HepG2 (cell line): ENCODE measurements around the gene RINL. TPM values are rescaled to one million over a fixed set of nuclear protein-coding genes. Genes with fewer than 3 reads are reported as not detected.

ENCODE experiments used
- ARNT ChIP-seq: fragments of 450-650 bp; IDR thresholded peaks from 2 replicates; pipeline ENCODE4 v1.6.1; 2017
- ATF3 ChIP-seq: sonication (generic); formaldehyde crosslinking; IDR thresholded peaks from 2 replicates; pipeline ENCODE4 v1.4.0; 2020; ENCODE audit warnings: missing genetic modification reagents
- BCL6 ChIP-seq: IDR thresholded peaks from 2 replicates; pipeline ENCODE4 v1.6.1; 2016; ENCODE audit warnings: missing genetic modification reagents, missing compliant biosample characterization
- EHMT2 ChIP-seq: fragments of 200-600 bp; sonication (generic); IDR thresholded peaks from 2 replicates; pipeline ENCODE4 v1.7.0; 2017; ENCODE audit warnings: antibody characterized with exemption, low read depth, low read length, borderline replicate concordance
- FOXK1 ChIP-seq: sonication (generic); formaldehyde crosslinking; IDR thresholded peaks from 2 replicates; pipeline ENCODE4 v1.4.0; 2020; ENCODE audit warnings: low read depth, missing genetic modification reagents, borderline replicate concordance
- FOXK2 ChIP-seq: fragments of 450-650 bp; IDR thresholded peaks from 2 replicates; pipeline ENCODE4 v1.6.1; 2016
- GATAD2A ChIP-seq: IDR thresholded peaks from 2 replicates; pipeline ENCODE4 v1.6.1; 2016
- HOXA5 ChIP-seq: sonication (generic); formaldehyde crosslinking; IDR thresholded peaks from 2 replicates; pipeline ENCODE4 v1.4.0; 2020; ENCODE audit warnings: missing genetic modification reagents
- IRF1 ChIP-seq: sonication (generic); formaldehyde crosslinking; IDR thresholded peaks from 2 replicates; pipeline ENCODE4 v1.4.0; 2020; ENCODE audit warnings: low read depth, mild to moderate bottlenecking, missing genetic modification reagents
- KDM1A ChIP-seq: IDR thresholded peaks from 2 replicates; pipeline ENCODE4 v1.6.1; 2016; ENCODE audit warnings: missing compliant biosample characterization
- MAFG ChIP-seq: sonication (generic); formaldehyde crosslinking; IDR thresholded peaks from 2 replicates; pipeline ENCODE4 v1.5.1; 2020; ENCODE audit warnings: mild to moderate bottlenecking, missing genetic modification reagents
- MEIS2 ChIP-seq: sonication (generic); formaldehyde crosslinking; IDR thresholded peaks from 2 replicates; pipeline ENCODE4 v1.9.0; 2021; ENCODE audit warnings: mild to moderate bottlenecking, missing genetic modification reagents
- PITX1 ChIP-seq: sonication (generic); formaldehyde crosslinking; IDR thresholded peaks from 2 replicates; pipeline ENCODE4 v1.5.1; 2020; ENCODE audit warnings: mild to moderate bottlenecking, missing genetic modification reagents
- RBM39 ChIP-seq: fragments of 200-400 bp; formaldehyde crosslinking; IDR thresholded peaks from one replicate; pipeline ENCODE4 v1.6.1; 2018; ENCODE audit warnings: antibody characterized with exemption, mild to moderate bottlenecking, low read depth, low read length; ENCODE audit not compliant: poor library complexity, severe bottlenecking
- SP2 ChIP-seq: sonication (generic); formaldehyde crosslinking; IDR thresholded peaks from 2 replicates; pipeline ENCODE4 v1.5.1; 2020; ENCODE audit warnings: mild to moderate bottlenecking, missing genetic modification reagents
- STAG1 ChIP-seq: sonication (generic); formaldehyde crosslinking; IDR thresholded peaks from 2 replicates; pipeline ENCODE4 v1.4.0; 2020; ENCODE audit warnings: missing genetic modification reagents
- TAF15 ChIP-seq: fragments of 200-400 bp; formaldehyde crosslinking; IDR thresholded peaks from one replicate; pipeline ENCODE4 v1.6.1; 2018; ENCODE audit warnings: mild to moderate bottlenecking, low read depth, low read length; ENCODE audit not compliant: poor library complexity, severe bottlenecking
- ZBTB49 ChIP-seq: sonication (generic); formaldehyde crosslinking; IDR thresholded peaks from 2 replicates; pipeline ENCODE4 v1.4.0; 2020; ENCODE audit warnings: missing genetic modification reagents, borderline replicate concordance
- ZNF253 ChIP-seq: sonication (generic); formaldehyde crosslinking; IDR thresholded peaks from 2 replicates; pipeline ENCODE4 v1.8.0; 2022; ENCODE audit warnings: mild to moderate bottlenecking, missing genetic modification reagents, borderline replicate concordance
- ZNF496 ChIP-seq: sonication (generic); formaldehyde crosslinking; IDR thresholded peaks from 2 replicates; pipeline ENCODE4 v1.8.1; 2023; ENCODE audit warnings: mild to moderate bottlenecking, moderate library complexity, missing genetic modification reagents; ENCODE audit not compliant: insufficient replicate concordance
- ZNF652 ChIP-seq: IDR thresholded peaks from 2 replicates; pipeline ENCODE4 v1.6.1; 2016; ENCODE audit warnings: low read depth, borderline replicate concordance
- ZNF724P ChIP-seq: sonication (generic); formaldehyde crosslinking; IDR thresholded peaks from 2 replicates; pipeline ENCODE4 v1.8.0; 2022; ENCODE audit warnings: missing genetic modification reagents, borderline replicate concordance
- ZNF761 ChIP-seq: sonication (generic); formaldehyde crosslinking; conservative IDR thresholded peaks from 2 replicates; pipeline ENCODE4 v1.4.0; 2020; ENCODE audit warnings: mild to moderate bottlenecking, missing genetic modification reagents
- ZNF781 ChIP-seq: sonication (generic); formaldehyde crosslinking; IDR thresholded peaks from 2 replicates; pipeline ENCODE4 v1.5.1; 2020; ENCODE audit warnings: borderline replicate concordance, mild to moderate bottlenecking, missing genetic modification reagents; ENCODE audit errors: not compliant biosample characterization
- polyA plus RNA-seq, 8 experiments: library from polyadenylated mRNA; depleted of rRNA in 3 of 8; stranded (reverse) in 7 of 8; unstranded in 1 of 8; fragments of >200 nt; fragmentation: Illumina TruSeq in 4 of 8; extraction: Trizol in 4 of 8; gene quantifications; 2 replicates each; pipeline versions ENCODE4 v1.2.1 to v1.2.3, GENCODE V29; 2011 to 2016; ENCODE audit warnings: low read depth in 4 of 8, missing spikeins in 1 of 8, mixed read lengths in 1 of 8; ENCODE audit not compliant: insufficient read depth in 1 of 8
- total RNA-seq, 5 experiments: library from RNA; depleted of rRNA; stranded (reverse); fragments of >200 nt; fragmentation: Illumina TruSeq; extraction: Trizol; gene quantifications; 2 replicates each; pipeline ENCODE4 v1.2.3, GENCODE V29; 2016; ENCODE audit warnings: low read depth in 1 of 5
- TF ChIP-seq, protein P1 (sequence below): IDR thresholded peaks from 2 replicates; pipeline ENCODE4 v1.6.1; 2012; ENCODE audit warnings: low read depth, low read length, improper control_type of control experiment
- TF ChIP-seq, protein P2 (sequence below): sonication (generic); formaldehyde crosslinking; IDR thresholded peaks from 2 replicates; pipeline ENCODE4 v1.4.0; 2020; ENCODE audit warnings: missing genetic modification reagents

Gene RINL
- total and polyA plus RNA-seq, 2 of the 13 experiments (the other 11 are each of a cell fraction or from before 2014, with no cell fraction given), result 11.4 to 18.0 TPM

DNA sequence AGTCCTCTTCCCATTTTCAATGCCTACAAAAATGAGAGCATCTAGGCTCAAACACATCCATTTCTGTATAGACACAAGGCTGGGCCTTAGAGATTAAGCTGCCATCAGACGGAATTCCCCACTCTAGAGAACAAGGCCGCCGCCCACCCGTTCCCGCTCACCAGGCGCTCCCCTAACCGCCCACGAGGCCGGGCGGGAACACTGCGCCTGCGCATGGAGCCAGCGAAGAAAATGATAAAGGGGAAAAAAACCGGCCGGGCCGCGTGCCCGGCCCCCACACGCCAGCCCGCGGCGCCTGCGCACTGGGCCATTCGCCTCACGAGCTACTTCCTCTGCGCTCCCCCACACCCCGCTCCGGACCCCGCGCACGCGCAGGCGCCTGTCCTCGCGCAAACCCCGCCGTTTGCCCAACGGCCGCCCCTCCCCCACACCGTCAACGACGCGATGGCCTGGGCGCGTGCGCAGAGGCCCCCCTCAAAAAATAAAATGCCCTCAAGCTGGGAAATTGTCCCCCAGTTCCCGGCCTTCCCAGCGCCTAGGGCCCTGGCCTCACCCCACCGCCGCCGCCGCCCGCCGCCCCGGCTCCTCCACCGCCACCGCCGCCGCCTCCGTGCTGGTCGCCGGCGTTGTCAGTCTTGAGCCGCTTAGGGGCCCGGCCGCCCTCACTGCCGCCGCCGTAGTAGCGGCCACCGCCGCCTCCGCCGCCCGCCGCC is 28.8 kb downstream of the RINL start (continued):
- TF ChIP-seq ZNF253 (CRISPR knock-in tag) (no peak), PITX1 (CRISPR knock-in tag) (no peak), ZNF652 (CRISPR knock-in tag) (no peak), MEIS2 (CRISPR knock-in tag) (no peak), SP2 (CRISPR knock-in tag) (no peak), KDM1A (no peak), HOXA5 (CRISPR knock-in tag) (no peak), ZBTB49 (CRISPR knock-in tag) (no peak), ZNF781 (CRISPR knock-in tag) (peak; percentile 26), ZNF496 (CRISPR knock-in tag) (no peak), ATF3 (CRISPR knock-in tag) (no peak), IRF1 (CRISPR knock-in tag) (no peak), TAF15 (no peak), ZNF761 (no peak), FOXK2 (no peak), FOXK1 (CRISPR knock-in tag) (0 out of 2 replicates have a peak, but pooled peaks have one; percentile 21), ZNF724P (CRISPR knock-in tag) (no peak; the same call in 1 of the 2 replicates), RBM39 (peak; percentile 95), EHMT2 (no peak), GATAD2A (no peak), ARNT (no peak), MAFG (CRISPR knock-in tag) (no peak), BCL6 (CRISPR knock-in tag) (no peak), STAG1 (no peak)
- TF ChIP-seq, protein P1, sequence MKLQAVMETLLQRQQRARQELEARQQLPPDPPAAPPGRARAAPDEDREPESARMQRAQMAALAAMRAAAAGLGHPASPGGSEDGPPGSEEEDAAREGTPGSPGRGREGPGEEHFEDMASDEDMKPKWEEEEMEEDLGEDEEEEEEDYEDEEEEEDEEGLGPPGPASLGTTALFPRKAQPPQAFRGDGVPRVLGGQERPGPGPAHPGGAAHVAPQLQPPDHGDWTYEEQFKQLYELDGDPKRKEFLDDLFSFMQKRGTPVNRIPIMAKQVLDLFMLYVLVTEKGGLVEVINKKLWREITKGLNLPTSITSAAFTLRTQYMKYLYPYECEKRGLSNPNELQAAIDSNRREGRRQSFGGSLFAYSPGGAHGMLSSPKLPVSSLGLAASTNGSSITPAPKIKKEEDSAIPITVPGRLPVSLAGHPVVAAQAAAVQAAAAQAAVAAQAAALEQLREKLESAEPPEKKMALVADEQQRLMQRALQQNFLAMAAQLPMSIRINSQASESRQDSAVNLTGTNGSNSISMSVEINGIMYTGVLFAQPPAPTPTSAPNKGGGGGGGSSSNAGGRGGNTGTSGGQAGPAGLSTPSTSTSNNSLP, result no peak
- TF ChIP-seq, protein P2, sequence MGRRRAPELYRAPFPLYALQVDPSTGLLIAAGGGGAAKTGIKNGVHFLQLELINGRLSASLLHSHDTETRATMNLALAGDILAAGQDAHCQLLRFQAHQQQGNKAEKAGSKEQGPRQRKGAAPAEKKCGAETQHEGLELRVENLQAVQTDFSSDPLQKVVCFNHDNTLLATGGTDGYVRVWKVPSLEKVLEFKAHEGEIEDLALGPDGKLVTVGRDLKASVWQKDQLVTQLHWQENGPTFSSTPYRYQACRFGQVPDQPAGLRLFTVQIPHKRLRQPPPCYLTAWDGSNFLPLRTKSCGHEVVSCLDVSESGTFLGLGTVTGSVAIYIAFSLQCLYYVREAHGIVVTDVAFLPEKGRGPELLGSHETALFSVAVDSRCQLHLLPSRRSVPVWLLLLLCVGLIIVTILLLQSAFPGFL, result no peak
